Astrocyte of the hippocampus (primary cell): Measurements from ENCODE around the gene CAMSAP3.
"Not testable (repeated sequence)": the region's sequence is repeated elsewhere in the genome, so short reads cannot be mapped to it uniquely, and the experiment has no call there.

ENCODE experiments used
- DNase-seq: peaks from one replicate; pipeline ENCODE4 v3.0.0; 2011; ENCODE audit warnings: low read depth, low spot score

CAMSAP3 gene

GRCh38 chr19:7632340-7633203 lies 36.9 kb downstream of the CAMSAP3 start:
- no peak for DNase-seq

- no peak for DNase-seq
Observed at GRCh38 chr19:7633698-7634097, 38.0 kb downstream of the CAMSAP3 start, which contains the start of gene PCP2. PCP2 (minus strand) TSS chr19:7633719; CDS start chr19:7633457, 262 bp downstream.

DNA sequence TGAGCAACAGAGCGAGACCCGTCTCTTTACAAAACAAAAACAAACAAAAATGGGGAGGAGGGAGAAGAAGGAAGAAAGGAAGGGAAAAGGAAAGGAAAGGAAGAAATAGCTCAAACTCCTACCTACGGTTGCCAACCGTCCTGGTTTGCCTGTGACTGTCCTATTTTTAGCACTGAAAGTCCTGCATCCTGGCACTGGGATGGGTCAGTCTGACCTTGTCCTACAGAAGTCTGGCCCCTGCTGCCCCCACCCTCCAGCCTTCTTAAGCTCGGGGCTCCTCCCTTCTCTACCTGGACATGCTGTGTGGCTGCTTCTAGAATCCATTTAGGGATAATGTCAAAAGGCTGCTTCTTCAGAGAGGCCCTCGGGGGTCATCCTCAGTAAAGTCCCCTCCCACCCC lies 40.0 kb downstream of the CAMSAP3 start:
- no peak for DNase-seq

- no peak for DNase-seq
Observed at GRCh38 chr19:7636317-7636690, 40.6 kb downstream of the CAMSAP3 start.

- peak; percentile 68 for DNase-seq
Observed at GRCh38 chr19:7636691-7637373, 41.2 kb downstream of the CAMSAP3 start, which contains the start of gene STXBP2. STXBP2 (plus strand) TSS chr19:7637110; CDS start chr19:7637150, 40 bp downstream.

GRCh38 chr19:7637374-7638256 lies 42.0 kb downstream of the CAMSAP3 start:
- DNase-seq: peak; percentile 12

DNA sequence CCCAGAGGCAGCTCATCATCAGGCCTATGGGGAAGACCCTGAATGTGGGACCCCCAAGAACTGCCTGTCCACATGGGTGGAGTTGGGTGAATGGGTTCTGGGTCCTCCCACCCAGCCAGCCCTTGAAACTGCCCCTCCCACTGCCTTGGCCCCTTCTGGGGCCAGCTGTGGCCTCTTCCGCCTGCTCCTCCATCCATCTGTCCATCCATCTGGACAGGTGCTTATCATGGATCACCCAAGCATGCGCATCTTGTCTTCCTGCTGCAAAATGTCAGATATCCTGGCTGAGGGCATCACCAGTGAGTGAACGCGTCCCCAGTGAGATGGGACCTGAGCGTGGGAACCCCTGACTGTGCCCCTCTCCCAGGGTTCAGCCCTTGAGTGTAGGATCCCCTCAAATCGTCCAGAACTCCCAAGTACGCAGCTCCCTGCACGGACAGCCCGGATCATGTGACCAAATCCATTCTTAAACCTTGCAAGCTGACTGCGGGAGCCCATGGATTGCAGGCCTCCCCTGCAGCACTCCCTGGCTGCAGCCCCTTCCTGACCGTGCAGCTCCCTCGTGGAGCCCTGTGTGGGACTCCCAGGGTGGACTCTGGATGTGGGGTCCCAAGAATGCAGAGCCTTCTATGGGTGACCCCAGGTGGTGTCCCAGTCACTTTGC lies 43.3 kb downstream of the CAMSAP3 start:
- DNase-seq: no peak

DNA sequence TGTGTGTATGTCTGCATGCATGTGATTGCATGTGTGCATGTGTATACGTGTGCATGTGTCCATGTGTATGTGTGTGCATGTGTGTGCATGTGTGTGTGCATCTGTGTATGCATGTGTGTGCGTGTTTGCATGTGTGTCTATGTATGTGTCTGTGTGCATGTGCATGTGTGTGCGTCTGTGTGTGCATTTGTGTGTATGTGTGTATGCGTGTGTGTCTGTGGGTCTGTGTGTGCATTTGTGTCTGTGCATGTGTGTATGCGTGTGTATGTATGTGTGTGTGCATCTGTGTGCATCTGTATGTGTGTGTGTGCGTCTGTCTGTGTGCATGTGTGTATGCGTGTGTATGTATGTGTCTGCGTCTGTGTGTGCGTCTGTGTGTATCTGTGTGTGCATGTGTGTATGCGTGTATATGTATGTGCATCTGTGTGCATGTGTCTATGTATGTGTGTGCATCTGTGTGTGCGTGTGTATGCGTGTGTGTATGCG lies 44.2 kb downstream of the CAMSAP3 start:
- DNase-seq: no peak

GRCh38 chr19:7640803-7641202 lies 45.1 kb downstream of the CAMSAP3 start:
- DNase-seq: no peak

DNA sequence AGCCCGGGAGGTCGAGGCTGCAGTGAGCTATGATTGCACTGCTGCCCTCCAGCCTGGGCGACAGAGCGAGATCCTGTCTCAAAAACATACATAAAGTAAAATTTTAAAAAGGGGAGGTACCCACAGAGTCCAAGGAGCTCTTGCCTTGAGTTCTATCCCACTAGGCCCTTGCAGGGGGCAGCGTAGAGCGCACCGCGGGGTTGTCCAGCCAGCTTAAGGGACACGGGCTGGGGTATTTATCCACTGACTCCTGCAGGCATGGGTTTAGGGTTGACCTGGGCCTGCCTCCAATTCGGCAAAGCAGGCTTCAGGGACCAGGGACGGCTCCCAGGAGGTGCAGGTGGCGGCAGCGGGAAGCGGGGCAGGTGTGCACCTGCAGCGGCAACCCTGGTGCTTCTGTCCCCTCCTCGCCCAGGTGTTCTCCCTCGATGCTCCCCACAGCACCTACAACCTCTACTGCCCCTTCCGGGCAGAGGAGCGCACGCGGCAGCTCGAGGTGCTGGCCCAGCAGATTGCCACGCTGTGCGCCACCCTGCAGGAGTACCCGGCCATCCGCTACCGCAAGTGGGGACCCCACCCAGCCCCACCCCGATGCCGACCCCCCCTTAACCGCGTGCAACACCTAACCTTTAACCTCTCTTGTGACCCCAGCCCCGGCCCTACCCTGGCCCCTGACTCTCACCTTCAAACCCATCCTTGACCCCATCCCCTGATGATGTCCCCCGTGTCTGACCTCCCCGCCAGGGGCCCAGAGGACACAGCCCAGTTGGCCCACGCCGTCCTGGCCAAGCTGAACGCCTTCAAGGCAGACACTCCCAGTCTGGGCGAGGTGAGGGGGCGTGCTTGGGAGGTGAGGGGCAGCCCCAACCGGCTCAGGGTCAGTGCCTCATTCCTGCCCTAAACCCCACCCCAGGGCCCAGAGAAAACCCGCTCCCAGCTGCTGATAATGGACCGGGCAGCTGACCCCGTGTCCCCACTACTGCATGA lies 45.9 kb downstream of the CAMSAP3 start:
- no peak for DNase-seq

DNA sequence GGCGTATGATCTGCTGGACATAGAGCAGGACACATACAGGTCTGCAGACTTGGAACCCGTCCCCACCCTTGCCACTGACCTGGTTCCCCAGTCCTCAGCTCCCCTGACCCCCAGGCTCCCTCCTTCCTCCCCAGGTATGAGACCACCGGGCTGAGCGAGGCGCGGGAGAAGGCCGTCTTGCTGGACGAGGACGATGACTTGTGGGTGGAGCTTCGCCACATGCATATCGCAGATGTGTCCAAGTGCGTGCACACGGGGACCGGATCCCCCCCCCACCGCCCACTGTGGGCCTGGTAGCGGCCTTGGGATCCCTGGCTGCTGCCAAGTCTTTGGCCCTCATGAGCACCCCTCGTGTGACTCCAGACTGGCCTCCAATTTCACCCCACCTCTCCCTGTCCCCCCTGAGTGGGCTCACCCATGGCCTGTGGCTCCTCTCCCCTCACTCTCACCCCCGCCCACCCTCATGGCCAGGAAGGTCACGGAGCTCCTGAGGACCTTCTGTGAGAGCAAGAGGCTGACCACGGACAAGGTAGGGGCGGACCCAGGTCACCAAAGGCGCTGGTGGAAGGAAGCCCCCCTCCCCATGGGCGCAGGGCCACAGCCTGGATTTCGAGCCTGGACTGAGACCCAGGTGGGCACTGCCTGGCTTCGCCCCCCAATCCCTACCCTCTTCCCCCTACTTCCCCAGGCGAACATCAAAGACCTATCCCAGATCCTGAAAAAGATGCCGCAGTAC lies 46.8 kb downstream of the CAMSAP3 start:
- DNase-seq: no peak

- no peak for DNase-seq
Observed at GRCh38 chr19:7643031-7643415, 47.4 kb downstream of the CAMSAP3 start.

DNA sequence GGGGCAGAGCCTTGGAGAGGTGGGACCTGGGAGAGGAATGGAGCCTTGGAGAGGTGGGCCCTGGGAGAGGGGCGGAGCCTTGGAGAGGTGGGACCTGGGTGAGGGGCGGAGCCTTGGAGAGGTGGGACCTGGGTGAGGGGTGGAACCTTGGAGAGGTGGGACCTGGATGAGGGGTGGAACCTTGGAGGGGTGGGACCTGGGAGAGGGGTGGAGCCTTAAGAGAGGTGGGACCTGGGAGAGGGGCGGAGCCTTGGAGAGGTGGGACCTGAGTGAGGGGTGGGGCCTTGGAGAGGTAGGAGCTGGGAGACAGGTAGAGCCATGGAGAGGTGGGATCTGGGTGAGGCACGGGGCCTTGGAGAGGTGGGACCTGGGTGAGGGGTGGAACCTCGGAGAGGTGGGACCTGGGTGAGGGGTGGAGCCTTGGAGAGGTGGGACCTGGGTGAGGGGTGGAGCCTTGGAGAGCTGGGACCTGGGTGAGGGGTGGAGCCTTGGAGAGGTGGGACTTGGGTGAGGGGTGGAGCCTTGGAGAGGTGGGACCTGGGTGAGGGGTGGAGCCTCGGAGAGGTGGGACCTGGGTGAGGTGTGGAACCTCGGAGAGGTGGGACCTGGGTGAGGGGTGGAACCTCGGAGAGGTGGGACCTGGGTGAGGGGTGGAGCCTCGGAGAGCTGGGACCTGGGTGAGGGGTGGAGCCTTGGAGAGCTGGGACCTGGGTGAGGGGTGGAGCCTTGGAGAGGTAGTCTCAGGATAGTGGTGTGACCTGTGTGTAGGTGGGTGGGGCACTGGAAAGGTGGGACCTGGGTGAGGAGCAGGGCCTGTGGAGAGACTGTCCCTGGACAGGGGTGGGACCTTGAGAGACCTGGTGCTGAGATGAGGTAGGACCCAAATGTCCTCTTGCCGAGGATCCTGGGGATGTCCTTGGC lies 48.2 kb downstream of the CAMSAP3 start:
- DNase-seq: not testable (repeated sequence)

DNA sequence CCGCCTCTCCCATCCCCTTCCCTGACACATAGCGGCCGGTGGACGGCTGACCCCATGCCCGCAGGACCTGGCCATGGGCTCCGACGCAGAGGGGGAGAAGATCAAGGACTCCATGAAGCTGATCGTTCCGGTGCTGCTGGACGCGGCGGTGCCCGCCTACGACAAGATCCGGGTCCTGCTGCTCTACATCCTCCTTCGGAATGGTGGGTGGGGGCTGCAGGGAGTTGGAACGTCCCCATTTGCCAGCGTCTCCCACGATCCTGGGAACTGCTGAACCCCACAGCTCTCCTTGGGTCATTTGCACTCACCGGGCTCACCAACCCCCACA lies 48.9 kb downstream of the CAMSAP3 start:
- no peak for DNase-seq

DNA sequence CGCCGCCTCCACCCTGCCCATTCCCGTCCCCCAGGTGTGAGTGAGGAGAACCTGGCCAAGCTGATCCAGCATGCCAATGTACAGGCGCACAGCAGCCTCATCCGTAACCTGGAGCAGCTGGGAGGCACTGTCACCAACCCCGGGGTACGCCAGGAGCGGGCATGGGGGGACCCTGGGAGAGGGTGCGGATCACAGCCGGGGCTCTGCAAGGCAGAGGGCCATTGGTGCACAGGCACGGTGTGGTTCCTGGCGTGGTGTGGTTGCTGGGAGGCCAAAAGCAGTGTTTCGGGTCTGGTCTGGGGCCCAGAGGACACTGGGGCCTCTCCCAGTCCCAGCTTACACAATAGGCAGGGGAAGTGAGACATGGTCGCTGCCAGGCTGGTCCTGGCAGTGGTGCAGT lies 49.5 kb downstream of the CAMSAP3 start:
- no peak for DNase-seq

GRCh38 chr19:7645656-7646425 lies 50.2 kb downstream of the CAMSAP3 start:
- no peak for DNase-seq

- no peak for DNase-seq
Observed at GRCh38 chr19:7646426-7646700, 50.7 kb downstream of the CAMSAP3 start.

GRCh38 chr19:7647156-7647555 lies 51.5 kb downstream of the CAMSAP3 start:
- DNase-seq: no peak
